Activated CD8-positive, alpha-beta memory T cell treated with anti-CD3 and anti-CD28 coated beads, Interleukin-2, amount 50 U/mL, for 1 hour (primary cell): ENCODE data around the gene AMOTL2.

Experiments
- DNase-seq: peaks from one replicate; pipeline ENCODE4 v3.0.0-alpha.2; 2020; ENCODE audit errors: extremely low read depth

AMOTL2 gene

DNA sequence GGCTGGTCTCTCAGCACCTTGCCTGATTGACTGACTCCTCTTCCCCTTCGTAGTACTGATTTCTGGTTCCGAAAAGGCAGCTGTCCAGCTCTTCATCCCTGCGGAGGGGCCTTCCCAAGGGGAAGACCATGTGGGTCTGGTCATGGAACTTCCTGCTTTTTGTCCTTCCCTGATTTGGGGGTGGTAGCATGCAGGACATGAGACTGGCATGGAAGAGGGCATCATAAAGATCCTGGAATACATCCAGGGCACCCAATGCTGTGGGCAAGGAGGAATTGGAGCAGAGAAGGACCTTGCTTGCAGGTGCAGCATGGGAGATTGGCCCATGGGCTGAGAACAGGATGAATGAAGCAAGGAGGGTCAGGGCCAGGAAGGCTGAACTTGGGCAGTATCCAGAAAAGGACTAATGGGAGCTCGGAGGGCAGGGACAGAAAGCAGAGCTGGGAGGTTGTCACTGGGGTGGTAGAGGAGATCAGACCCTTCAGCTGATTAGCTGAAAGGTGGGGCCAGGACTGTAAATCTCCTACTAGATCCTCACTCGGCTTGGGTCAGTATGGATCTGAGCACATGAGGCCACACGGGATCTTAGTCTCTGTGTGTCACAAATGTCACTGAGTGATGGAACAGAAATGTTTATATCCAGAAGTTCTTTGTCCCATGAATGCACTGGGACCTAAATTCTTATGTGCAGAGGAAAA is 59.5 kb downstream of the AMOTL2 start:
- no peak for DNase-seq

DNA sequence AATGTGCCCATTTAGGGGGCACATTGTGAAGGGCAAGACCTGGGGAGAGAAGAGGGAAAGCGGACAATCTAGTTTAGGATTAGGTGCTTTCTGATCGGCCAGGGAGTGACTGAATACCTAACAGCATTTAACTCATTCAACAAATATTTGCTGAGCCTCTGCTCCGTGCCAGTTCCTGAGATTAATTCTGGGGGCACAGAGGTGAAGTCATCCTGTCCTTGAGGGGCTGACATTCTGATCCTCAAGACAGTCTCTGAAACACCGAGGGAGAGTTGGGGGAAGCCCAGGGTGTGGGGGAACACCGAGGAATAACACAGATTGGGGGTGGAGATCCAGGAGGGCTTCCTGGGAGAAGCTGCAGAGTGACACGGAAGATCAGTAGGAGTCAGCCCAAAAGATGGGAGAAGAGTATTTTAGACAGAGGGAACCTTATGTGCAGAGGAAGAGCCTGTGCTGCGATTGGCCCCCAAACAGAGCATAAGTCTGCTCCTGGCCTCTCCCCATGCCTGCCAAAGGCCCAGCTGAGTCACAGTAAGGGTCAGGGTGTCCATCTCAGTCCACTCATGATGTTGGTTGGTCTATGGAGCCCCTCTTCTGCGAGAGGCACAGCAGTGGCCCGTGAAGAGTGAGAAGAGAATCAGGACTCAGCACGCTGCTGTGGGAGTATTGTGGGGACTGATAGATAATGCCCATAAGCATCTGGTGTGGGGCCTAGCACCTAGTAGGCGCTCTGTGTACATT is 60.2 kb downstream of the AMOTL2 start:
- no peak for DNase-seq

DNA sequence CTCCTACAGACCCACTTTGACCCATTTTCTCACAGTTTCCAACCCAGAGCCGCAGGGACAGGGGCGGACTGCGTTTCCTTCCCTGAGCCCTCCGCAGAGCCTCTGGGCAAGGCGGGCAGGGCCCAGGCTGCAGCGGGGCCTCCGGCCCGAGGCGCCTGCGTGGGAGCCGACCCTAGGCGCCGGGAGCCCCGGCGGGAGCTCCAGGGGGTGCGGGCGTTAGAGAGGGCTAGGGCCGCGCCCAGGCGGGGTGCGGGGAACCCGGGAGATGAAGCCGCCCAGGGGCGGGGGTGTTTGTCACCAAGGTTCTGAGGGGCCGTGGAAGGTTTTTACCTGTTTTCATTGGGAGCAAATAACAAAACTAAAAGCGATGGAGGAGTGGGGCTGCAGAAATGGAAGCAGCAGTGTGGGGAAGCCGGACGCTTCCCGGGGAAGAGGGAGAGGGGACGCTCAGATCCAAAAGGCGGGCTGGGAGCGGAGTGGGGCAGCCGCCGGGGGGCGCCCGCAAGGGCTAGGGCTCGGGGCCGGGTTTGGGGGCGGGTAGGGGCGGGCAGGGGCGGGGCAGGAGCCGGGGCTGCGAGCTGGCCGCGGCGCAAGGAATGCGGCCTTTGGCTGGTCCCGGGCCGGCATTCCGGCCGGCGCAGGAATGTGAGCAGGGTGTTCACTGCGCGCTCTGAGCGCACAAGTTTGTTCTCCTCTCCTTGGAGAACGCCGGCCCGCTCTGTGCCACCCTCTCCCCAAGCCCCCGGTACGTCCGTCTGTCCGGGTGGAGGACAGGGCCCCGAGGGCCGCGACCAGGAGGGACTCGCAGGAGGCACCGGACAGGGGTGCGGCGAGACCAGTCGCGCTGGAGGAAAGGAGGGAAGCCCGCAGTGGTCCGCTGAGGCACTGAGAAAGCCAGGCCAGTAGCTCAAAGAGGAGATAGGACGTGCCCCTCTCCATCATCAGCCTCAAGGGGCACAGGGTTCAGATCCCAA is 61.1 kb downstream of the AMOTL2 start:
- no peak for DNase-seq

DNA sequence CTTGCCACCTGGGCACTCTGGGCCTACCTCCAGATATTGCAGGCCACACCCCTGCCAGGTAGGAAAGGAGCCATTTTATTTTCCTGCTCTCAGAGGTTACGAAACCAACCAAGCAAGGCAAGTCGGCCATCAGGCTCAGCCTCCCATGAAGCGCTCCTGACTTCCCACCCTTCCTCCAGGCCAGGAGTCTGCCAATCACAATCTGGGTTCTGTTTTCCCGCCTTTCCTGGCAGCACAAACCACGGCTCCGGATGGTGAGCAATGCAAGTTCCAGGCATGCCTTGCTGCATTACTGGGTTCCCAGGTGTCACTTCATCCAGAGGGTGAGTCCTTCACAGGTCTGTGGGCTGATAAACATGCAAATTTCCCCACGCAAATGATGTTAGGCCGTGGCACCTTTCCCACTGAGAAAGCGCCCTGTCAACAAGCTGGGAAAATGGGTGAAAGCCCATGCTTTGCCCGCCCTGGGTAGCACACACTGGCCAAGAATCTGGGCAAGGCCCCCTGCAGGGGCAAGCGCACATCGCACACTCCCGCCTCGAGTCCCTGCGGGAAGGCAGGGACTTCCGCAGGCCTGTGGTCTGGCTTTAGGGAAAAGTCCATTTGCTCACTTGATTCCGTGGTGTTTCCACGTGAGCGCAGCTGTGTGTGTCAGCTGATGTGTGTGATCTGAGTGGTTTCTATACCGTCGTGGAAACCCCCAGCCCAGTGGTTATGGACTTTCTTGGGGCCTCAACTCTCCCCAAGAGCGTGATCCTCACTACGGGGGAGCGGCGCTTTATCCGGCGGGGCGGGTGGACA is 62.0 kb downstream of the AMOTL2 start:
- DNase-seq, result no peak

DNA sequence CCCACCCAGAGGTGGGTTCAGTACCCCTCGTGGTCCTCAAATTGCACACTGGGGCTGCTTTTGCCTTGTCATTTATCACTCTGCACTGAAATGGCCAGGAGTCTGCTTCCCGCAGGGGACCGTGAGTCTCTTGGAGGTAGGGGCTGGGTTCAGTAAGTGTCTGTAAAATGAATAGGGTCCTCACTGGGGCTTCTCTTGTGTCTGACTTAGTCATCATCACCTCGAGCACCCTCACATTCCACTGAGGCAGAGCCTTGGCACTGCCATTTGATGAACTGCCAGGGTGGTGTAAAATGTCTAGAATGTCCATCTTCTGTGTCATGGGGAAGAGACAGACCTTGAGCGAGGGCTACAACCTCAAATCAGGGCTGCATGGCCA is 62.6 kb downstream of the AMOTL2 start:
- DNase-seq, result no peak

DNA sequence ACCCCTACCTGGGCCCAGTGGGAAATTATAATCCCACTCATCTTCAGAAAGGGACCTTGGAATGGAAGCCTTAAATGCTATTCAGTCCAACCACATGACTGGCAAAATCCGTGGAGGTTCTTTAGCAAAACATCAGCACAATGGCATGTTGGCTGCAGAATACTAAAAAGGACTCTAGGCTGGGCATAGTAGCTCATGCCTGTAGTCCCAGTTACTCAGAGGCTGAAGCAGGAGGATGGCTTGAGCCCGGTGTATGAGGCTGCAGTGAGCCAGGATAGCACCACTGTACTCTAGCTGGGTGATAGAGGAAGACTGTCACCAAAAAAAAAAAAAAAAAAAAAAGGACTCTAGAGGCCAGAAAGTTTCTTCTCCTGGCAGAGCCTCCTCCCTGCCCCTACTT is 63.0 kb downstream of the AMOTL2 start:
- DNase-seq, result no peak

DNA sequence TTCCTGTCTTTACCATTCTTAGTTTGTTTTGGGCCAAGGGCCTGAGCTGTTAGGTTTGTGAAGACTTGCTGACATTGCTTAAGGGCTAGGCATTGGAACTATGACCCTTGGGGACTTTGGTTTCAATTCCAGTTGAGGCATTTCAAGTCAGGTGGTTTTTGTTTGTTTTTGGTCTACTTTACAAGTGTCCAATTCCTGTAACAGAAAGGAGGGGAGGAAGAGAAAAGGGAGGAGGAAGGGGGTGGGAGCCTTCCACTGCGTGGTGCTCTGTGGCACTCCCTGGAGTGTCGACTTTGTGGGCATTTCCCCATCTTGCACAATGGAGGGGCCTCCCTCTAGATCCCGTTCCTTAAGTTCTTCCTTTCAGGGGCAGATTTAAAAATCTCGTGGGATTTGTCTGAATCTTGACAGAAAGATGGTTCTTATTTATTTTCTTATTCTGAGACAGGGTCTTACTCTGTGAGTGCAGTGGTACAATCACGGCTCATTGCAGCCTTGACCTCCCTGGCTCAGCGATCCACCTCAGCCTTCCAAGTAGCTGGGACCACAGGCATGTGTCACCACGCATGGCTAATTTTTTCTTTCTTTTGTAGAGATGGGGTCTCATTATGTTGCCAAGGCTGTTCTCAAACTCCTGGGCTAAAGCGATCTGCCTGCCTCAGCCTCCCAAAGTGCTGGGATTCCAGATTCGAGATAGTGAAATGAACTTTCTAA is 64.1 kb downstream of the AMOTL2 start:
- DNase-seq, result no peak

DNA sequence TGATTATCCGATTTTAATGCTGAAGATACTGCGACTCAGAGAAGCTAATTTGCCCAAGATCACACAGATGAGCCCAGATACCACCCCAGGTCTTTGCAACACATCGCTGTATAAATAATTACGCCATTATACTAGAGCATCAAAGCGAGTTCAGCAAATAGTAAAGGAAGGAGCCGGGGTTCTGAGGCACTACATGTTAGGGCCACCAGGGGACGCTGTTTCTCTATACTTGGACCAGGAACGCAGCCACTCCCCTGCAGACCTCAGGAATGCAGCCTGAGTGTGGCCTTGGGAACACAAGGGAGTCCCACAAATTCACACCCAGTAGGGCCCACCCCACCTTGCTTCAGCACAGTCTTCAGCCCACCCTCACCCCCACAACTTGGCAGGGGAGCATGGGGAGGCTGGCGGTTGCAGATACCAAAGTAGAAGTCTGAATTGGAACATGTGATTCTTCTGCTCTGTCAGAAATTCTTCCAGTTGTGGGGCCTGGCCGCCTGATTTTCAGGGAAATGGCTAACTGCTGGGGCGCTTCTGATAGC is 65.8 kb downstream of the AMOTL2 start:
- DNase-seq, result peak; percentile 19

DNA sequence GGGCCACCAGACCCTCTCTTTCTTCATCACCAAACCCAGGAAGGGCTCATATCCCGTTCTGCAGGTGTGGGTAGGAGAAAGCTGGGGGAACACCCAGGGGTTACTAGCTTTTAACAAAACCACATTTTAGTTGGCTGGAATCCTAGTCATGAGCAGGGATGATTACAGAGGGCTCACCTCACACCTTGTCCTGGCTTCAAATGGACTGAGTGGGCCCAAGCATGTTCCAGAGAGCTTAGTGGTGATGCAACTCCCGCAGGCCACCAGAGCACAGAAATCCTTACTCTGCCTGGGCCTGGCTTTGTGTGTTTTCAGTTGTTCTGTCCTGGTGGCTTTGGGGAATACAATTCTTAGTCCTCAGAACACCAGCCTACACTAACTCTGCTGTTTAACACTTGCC is 66.8 kb downstream of the AMOTL2 start:
- no peak for DNase-seq

DNA sequence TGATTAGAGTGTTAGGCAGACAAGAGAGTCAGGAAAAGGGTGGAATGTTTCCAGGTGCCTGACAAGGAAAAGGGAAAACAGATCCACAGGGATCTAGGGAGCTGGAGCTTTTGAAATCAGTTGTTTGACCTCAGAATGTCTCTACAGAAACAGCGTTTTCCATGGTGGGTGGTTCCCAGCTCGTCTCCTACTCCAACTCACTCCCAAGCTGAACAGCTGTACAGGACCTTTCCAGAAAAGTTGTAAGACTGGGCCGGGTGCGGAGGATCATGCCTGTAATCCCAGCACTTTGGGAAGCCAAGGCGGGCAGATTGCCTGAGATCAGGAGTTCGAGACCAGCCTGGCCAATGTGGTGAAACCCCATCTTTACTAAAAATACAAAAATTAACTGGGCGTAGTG is 67.9 kb downstream of the AMOTL2 start:
- DNase-seq, result no peak
